GM12875 (cell line): Measurements from ENCODE around the gene APOD.
"Not testable (repeated sequence)": the region's sequence is repeated elsewhere in the genome, so short reads cannot be mapped to it uniquely, and the experiment has no call there.

Source experiments
- H3K4me3 ChIP-seq: one replicate; pipeline ENCODE4 v1.5.1; 2011; ENCODE audit warnings: low read depth, low read length, control low read depth
- CTCF ChIP-seq: IDR thresholded peaks from 2 replicates; pipeline ENCODE4 v1.5.1; 2011; ENCODE audit warnings: low read depth, mild to moderate bottlenecking, control low read depth, inconsistent platforms, low read length, moderate library complexity, borderline replicate concordance; ENCODE audit not compliant: insufficient read depth

Gene APOD

GRCh38 chr3:195583831-195584542, at the start of gene APOD:
Gene APOD (minus strand): TSS chr3:195583940. CDS start chr3:195579461, 4,479 bp downstream.
- TF ChIP-seq CTCF, result no peak
- no peak within 1 kb of the TSS for H3K4me3 ChIP-seq

DNA sequence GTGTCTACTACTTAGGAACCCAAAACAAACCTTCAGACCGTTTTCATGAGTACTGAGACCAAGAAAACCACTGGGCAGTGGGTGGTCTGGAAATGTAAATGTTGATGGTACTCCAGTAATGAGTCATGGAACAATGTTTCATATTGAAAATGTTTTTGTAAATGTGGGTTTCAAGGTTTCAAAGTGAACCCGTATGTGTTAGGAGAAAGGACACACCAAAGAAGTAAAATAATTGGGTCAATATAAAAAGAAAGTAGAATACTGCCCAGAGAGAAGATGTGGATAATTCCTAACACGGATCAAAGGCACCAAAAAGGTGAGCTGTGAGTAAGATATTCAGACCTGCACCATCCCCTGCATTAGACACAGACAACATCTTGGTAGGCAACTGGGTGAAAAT, 49.6 kb upstream of the APOD start:
- H3K4me3 ChIP-seq, result not testable (repeated sequence)

- H3K4me3 ChIP-seq, result not testable (repeated sequence)
Measured at GRCh38 chr3:195632501-195633185, 48.9 kb upstream of the APOD start.

DNA sequence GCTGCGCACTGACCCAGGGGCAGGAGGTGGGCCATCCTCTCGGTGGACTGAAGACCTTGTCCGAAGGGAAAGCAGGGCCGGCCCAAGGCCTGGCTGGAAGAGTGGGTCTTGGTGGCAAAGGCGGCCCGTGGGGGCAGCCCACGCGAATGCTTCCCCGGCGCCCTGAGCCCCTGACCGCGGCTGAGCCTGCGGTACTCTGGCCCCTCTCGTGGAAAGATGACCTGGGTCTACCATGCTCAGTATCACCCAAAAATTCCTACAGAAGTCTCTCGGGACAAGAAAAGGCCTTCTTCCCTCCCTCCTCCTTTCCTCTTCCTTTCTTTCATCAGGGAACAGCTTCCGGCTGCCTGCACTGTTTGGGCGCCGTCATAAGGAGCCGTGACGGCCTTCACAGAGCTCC, 48.3 kb upstream of the APOD start:
- not testable (repeated sequence) for H3K4me3 ChIP-seq

GRCh38 chr3:195630938-195631495, 47.3 kb upstream of the APOD start:
- not testable (repeated sequence) for H3K4me3 ChIP-seq

DNA sequence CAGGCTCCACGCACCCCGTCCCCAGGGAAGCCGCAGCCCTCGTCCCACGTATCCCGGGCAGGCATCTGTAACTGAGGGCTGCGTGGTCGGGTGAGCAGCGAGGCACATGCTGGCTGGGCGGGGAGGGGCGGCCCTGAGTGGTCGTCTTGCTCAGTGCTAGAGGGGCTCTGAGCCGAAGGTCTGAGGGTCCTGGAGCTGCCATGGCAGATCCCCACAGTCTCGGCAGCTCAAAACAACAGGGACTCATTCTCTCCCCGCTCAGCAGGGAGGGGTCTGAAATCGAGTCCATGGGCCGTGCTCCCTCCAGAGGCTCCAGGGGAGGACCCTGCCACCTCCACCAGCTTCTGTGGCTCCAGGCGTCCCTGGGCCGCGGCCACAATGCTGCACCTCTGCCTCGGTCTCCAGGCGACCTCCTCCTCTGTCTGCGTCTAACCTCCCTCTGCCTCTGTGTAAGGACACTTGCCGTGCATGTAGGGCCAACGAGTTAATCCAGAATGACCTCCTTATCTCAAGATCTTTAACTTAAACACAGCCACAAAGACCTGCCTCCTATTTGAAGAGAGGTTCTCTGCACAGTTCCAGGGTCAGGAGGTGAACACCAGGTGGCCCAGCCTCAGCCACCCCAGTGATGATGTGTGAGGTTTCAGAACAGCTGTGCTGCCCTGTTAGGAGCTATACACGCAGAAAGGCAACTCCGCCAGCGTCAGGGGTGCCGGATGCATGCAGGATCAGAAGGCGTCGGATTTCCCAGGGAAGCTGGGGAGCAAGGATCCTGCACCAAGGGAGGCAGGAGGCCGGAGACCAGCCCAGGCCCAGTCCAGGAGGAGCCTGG, 46.6 kb upstream of the APOD start:
- H3K4me3 ChIP-seq, result not testable (repeated sequence)

GRCh38 chr3:195629682-195630081, 45.9 kb upstream of the APOD start:
- not testable (repeated sequence) for H3K4me3 ChIP-seq

DNA sequence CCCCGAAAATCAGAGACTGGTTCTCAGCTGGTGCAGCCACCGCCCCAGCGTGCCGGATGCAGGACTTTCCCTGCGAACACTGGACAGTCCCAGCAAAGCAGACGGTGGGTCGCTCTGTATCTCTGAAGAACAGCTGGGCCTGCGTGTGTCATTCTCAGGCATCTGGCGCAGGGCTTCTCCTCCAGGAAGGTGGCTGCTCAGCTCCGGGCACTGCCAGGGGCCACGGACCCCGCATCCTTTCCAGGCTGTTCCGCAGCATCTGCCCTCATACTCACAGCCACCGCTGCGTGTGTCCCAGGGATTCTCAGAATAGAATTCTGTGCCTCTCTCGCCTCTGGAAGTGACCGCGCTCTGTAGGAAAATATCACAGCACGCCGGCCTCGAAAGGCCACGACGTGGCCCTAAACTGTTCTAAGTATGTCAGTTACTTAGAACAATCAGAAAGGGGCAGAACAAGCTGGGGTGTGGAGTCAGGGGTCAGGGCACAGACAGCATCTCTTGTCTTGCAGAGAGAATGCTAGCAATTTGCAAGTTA, 44.7 kb upstream of the APOD start:
- not testable (repeated sequence) for H3K4me3 ChIP-seq

DNA sequence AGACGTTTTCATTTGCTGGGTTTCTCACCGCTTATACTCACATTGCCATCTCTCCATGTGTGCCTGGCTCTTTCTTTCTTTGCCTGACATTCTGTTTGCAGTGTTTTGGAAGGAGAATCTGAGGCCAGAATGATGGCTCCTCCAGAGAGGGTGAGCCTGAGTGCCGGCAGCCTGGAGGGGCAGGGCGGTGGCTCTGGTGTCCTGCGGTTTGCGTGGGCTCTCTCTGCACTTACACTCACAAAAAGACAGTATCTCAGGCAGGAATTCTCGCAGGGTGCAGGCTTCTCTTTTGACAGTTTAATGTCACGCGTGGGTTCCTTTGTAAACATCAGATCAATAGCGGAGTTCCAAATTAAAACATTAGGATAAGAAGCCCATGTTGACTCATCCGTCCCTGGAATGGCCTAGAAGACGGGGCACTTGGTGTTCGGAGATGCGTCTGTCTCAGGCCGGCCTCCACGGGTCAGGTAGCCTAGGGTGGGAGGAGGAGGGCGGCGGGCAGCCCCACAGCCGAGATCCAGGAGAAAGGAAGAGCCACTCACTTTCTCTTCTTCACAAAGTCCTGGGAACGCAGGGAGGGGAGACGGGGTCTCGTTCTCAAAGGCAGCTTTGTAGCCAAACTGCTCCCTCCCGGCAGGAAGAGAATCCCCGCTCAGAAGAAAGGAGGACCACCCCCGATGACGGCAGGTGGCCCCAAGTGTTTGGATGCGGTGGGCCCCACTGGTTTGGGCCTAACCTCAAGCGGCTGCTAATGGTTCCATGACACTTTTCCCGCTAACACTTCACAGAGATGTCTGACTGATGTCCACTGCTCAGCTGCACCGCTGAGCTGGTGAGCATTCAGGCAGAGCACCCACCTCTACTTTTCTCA, 44.0 kb upstream of the APOD start:
- H3K4me3 ChIP-seq, result not testable (repeated sequence)

GRCh38 chr3:195624603-195625560, 41.1 kb upstream of the APOD start:
- not testable (repeated sequence) for H3K4me3 ChIP-seq

GRCh38 chr3:195624171-195624570, 40.4 kb upstream of the APOD start:
- H3K4me3 ChIP-seq, result not testable (repeated sequence)

- not testable (repeated sequence) for H3K4me3 ChIP-seq
Measured at GRCh38 chr3:195623217-195623965, 39.7 kb upstream of the APOD start.

DNA sequence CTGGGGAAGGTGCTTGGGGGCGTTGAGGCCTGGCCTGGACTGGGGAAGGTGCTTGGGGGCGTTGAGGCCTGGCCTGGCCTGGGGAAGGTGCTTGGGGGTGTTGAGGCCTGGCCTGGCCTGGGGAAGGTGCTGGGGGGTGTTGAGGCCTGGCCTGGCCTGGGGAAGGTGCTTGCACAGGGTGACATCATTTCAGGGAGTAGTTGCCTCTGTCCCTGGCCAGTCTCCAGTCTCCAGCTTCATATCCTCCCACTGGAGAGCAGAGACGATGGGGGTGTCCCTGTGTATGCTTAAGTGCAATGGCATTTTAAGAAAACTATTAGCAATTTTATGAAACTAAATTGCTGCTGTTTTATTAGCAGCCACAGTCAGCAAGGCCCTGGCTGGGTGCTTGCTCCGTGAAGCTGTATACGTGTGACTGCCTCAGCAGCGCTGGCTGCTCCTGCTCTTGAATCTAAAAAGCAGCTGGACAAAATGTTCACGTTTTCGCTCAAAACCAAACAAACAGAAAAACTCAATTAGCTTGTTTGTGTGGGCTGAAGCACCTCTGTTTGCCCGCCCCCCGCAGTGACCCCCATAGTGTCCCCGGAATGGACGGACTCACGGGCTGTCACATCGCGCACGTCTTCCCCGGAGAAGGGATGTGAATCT, 38.9 kb upstream of the APOD start:
- H3K4me3 ChIP-seq, result not testable (repeated sequence)

DNA sequence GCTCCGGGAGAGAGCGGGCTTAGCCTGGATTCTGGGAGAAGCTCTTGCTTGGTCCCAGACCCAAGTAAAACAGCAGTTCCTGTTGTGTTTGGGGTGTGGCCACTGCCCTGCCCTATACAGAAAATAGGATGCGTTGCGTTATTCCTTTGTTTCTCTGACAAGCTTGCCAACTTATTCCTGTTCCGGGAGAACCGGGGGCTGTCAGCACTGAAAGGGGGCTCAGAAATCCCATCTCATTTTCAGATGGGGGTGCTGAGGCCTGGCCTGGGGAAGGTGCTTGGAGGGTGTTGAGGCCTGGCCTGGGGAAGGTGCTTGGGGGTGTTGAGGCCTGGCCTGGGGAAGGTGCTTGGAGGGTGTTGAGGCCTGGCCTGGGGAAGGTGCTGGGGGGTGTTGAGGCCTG, 38.3 kb upstream of the APOD start:
- not testable (repeated sequence) for H3K4me3 ChIP-seq

GRCh38 chr3:195621095-195621494, 37.4 kb upstream of the APOD start:
- not testable (repeated sequence) for H3K4me3 ChIP-seq

GRCh38 chr3:195620476-195620875, 36.7 kb upstream of the APOD start:
- H3K4me3 ChIP-seq, result not testable (repeated sequence)
